ENCODE results near the gene SV2A.
"Not testable (repeated sequence)": the region's sequence is repeated elsewhere in the genome, so short reads cannot be mapped to it uniquely, and the experiment has no call there.

Gene SV2A

DNA sequence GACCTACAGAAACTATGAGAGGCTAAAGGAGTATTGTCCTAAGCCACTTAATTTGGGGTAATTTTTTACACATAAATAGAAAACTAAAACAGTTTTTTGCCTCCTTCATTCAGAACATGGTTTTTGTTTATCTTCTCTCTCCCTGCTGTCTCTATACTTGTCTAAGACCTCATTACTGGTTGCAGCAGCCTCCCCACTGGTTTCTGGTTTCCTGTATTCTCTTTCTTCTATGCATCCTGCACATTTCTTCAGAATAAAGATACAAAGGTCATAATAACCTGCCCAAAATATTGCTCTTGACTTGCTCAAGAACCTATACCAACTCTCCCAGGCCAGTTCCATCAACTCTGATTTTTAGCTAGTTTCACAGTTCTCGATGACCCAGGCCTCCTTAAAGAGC, 38.1 kb downstream of the SV2A start:
- H3K9me3 ChIP-seq (ENCODE audit: control insufficient read depth in 2 of 2, low read length in 2 of 2): no peaks in the 10 kb centered on the region
- H3K9ac ChIP-seq (ENCODE audit: low read depth in 1 of 2, low read length in 2 of 2): no peak overlapping the region
- H3K4me3 ChIP-seq (ENCODE audit: low read length in 2 of 2): no peak overlapping the region
- H3K4me1 ChIP-seq (ENCODE audit: control insufficient read depth in 2 of 2, insufficient read depth in 2 of 2, low read length in 2 of 2): peaks cover 8% of the 10 kb centered on the region in 2 donors
- peak overlapping the region in 1 of 2 donors; percentile 16 for H3K27ac ChIP-seq (ENCODE audit: low read depth in 2 of 2, low read length in 2 of 2)
- H3K27me3 ChIP-seq (ENCODE audit: control insufficient read depth in 2 of 2, insufficient read depth in 2 of 2, low read length in 2 of 2): no peaks in the 10 kb centered on the region
- no peaks in the 10 kb centered on the region for H3K36me3 ChIP-seq (ENCODE audit: control insufficient read depth in 2 of 2, insufficient read depth in 2 of 2, low read length in 2 of 2)

DNA sequence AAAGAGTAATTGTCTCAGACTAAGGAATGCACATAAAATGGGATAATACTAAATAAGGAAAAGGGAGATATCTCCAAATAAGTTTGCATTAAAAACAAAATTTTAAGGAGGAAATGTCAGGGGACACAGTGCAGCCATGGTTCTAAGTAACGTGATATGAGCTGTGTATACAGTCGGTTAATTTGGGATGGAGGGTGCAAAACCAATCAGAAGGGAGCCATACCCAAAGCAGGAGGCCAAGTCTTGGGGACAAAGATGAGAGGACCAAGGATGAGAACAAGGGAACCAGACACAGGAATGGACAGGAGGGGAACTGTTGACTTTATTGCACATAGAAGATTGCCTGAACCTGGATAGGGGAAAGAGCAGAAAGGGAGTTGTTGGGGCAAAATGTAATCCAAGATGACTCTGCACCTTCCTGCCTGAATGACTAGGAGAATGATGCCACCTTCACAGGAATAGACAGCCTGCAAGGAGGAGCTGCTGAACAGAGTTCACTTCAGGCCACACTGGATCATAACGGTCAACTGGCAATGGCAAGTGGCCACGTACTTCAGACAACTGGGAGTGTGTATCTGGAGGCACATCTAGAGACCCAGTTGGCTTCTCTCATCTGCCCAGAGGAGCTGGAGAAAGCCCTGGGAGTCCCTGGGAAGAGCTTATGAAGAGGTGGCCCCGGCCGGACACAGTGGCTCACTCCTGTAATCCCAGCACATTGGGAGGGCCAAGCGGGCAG, 40.3 kb downstream of the SV2A start:
- no peaks in the 10 kb centered on the region for H3K4me1 ChIP-seq (ENCODE audit: control insufficient read depth in 2 of 2, insufficient read depth in 2 of 2, low read length in 2 of 2)
- no peak overlapping the region for H3K27ac ChIP-seq (ENCODE audit: low read depth in 2 of 2, low read length in 2 of 2)
- no peaks in the 10 kb centered on the region for H3K9me3 ChIP-seq (ENCODE audit: control insufficient read depth in 2 of 2, low read length in 2 of 2)
- no peaks in the 10 kb centered on the region for H3K27me3 ChIP-seq (ENCODE audit: control insufficient read depth in 2 of 2, insufficient read depth in 2 of 2, low read length in 2 of 2)
- no peak overlapping the region for H3K9ac ChIP-seq (ENCODE audit: low read depth in 1 of 2, low read length in 2 of 2)
- no peak overlapping the region for H3K4me3 ChIP-seq (ENCODE audit: low read length in 2 of 2)
- no peaks in the 10 kb centered on the region for H3K36me3 ChIP-seq (ENCODE audit: control insufficient read depth in 2 of 2, insufficient read depth in 2 of 2, low read length in 2 of 2)

DNA sequence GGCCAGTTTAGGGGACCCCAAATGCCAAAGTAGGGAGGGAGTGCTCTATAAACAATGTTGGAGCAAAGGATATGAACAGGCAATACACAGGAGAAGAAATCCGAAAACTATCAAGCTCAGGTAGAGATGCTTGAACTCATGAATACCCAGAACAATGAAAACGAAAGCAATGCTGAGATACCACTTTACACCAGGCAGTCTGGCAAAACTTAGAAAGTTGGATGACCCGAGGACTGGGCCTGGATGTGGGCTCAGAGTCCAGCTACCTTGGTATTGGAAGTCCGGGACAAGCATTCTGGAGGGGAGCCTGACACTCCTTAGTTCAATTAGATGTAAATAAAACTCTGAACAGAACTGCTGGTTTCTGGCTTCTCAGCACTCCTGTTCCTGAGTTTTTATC, 44.6 kb downstream of the SV2A start:
- not testable (repeated sequence) for H3K4me1 ChIP-seq (ENCODE audit: control insufficient read depth in 2 of 2, insufficient read depth in 2 of 2, low read length in 2 of 2); H3K27me3 ChIP-seq (ENCODE audit: control insufficient read depth in 2 of 2, insufficient read depth in 2 of 2, low read length in 2 of 2); H3K36me3 ChIP-seq (ENCODE audit: control insufficient read depth in 2 of 2, insufficient read depth in 2 of 2, low read length in 2 of 2); H3K4me3 ChIP-seq (ENCODE audit: low read length in 2 of 2); H3K9ac ChIP-seq (ENCODE audit: low read depth in 1 of 2, low read length in 2 of 2); H3K9me3 ChIP-seq (ENCODE audit: control insufficient read depth in 2 of 2, low read length in 2 of 2); H3K27ac ChIP-seq (ENCODE audit: low read depth in 2 of 2, low read length in 2 of 2)

DNA sequence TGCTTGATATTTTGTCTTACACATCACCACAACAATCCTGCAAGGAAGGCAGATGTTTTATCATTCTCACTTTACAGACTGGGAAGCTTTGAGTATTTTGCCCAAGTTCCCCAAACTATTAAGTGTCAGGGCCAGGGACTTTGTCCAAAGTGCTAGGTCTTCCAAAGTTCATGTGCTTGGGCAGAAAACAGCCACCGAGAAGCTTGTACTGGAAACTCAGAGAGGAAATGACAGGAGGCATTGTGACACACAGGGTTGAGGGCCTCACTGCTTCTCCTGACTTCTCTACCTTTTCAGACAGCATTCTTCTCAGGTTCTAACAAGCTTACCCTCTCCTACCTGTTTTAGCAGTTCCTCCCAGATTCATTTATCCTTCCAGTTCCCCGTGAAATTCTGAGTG, 50.8 kb downstream of the SV2A start:
- not testable (repeated sequence) for H3K9ac ChIP-seq (ENCODE audit: low read depth in 1 of 2, low read length in 2 of 2); H3K4me1 ChIP-seq (ENCODE audit: control insufficient read depth in 2 of 2, insufficient read depth in 2 of 2, low read length in 2 of 2); H3K27me3 ChIP-seq (ENCODE audit: control insufficient read depth in 2 of 2, insufficient read depth in 2 of 2, low read length in 2 of 2); H3K4me3 ChIP-seq (ENCODE audit: low read length in 2 of 2); H3K27ac ChIP-seq (ENCODE audit: low read depth in 2 of 2, low read length in 2 of 2); H3K36me3 ChIP-seq (ENCODE audit: control insufficient read depth in 2 of 2, insufficient read depth in 2 of 2, low read length in 2 of 2); H3K9me3 ChIP-seq (ENCODE audit: control insufficient read depth in 2 of 2, low read length in 2 of 2)

DNA sequence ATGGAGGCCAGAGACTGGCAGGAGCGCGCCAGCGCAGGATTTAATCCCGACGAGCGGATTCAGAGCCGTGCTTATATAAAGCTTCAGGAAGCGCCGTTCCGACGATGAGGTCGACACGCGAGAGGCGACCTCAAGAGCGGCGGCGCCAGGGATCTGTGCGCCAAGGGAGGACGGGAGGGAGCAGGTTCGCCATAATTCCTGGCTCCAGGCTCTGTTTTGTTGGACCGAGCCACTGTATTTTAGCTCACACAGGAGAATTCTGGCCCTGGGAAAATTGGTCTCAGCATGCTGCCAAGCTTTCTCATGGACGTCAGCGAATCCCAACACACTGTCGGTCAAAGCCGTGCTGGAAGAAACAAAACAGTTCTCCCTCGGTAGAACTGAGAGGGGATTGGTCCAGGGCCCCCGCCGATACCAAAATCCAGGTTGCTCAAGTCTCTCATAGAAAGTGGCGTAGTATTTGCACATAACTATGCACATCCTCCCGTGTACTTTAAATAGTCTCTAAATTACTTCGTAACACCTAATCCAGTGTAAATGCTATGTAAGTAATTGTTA, 56.1 kb downstream of the SV2A start:
- H3K9me3 ChIP-seq (ENCODE audit: control insufficient read depth in 2 of 2, low read length in 2 of 2); H3K27me3 ChIP-seq (ENCODE audit: control insufficient read depth in 2 of 2, insufficient read depth in 2 of 2, low read length in 2 of 2); H3K36me3 ChIP-seq (ENCODE audit: control insufficient read depth in 2 of 2, insufficient read depth in 2 of 2, low read length in 2 of 2); H3K4me3 ChIP-seq (ENCODE audit: low read length in 2 of 2); H3K27ac ChIP-seq (ENCODE audit: low read depth in 2 of 2, low read length in 2 of 2); H3K4me1 ChIP-seq (ENCODE audit: control insufficient read depth in 2 of 2, insufficient read depth in 2 of 2, low read length in 2 of 2); H3K9ac ChIP-seq (ENCODE audit: low read depth in 1 of 2, low read length in 2 of 2): not testable (repeated sequence)

DNA sequence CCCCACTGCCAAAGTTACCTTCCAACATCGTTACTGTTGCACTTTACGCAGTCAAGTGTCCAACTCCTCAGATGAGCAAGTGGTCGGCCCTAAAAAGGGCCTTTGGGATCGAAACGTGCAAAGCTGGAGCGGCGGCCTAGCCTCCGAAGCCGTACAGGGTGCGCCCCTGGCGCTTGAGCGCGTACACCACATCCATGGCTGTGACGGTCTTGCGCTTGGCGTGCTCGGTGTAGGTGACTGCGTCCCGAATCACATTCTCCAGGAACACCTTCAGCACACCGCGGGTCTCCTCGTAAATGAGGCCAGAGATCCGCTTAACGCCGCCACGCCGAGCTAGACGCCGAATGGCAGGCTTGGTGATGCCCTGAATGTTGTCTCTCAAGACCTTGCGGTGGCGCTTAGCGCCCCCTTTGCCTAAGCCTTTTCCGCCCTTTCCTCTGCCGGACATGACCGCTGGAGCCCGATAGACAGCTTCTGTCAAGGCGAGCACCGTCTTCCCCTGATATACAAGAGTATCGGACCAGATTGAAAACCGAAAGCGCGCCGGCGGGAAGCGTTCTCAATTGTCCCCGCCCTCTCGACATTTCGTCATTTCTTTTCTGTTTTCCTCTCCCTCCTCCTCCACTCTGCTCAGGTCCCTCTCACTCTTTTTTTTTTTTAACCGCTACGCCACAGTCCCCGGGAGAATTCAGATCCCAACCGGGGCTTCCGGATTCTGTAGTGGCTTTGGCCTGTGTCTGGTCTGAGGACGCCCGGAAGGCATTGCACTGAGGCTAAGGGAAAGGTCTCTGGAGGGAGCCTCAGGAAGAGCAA, 56.8 kb downstream of the SV2A start:
- H3K9me3 ChIP-seq (ENCODE audit: control insufficient read depth in 2 of 2, low read length in 2 of 2); H3K4me1 ChIP-seq (ENCODE audit: control insufficient read depth in 2 of 2, insufficient read depth in 2 of 2, low read length in 2 of 2); H3K27ac ChIP-seq (ENCODE audit: low read depth in 2 of 2, low read length in 2 of 2); H3K36me3 ChIP-seq (ENCODE audit: control insufficient read depth in 2 of 2, insufficient read depth in 2 of 2, low read length in 2 of 2); H3K4me3 ChIP-seq (ENCODE audit: low read length in 2 of 2); H3K27me3 ChIP-seq (ENCODE audit: control insufficient read depth in 2 of 2, insufficient read depth in 2 of 2, low read length in 2 of 2); H3K9ac ChIP-seq (ENCODE audit: low read depth in 1 of 2, low read length in 2 of 2): not testable (repeated sequence)

DNA sequence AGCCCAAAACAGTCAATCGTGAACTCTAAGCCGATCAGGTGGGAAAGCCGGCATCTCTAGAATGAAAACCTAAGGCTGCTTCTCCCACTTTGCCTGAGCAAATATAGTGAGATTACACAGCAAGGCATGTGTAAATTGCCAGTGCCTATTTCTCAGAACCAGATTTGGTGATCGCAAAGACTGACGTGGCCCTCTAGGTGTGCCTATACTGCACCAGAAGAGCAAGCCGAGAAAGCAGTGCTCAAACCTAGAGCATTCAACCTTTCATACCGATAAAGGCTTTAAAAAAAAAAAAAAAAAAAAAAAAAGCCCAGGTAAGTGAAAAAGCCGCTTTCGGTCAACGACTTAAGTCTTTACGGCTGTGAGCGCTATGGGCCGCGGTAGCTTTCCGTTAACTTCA, 57.4 kb downstream of the SV2A start:
- H3K27me3 ChIP-seq (ENCODE audit: control insufficient read depth in 2 of 2, insufficient read depth in 2 of 2, low read length in 2 of 2); H3K4me3 ChIP-seq (ENCODE audit: low read length in 2 of 2); H3K36me3 ChIP-seq (ENCODE audit: control insufficient read depth in 2 of 2, insufficient read depth in 2 of 2, low read length in 2 of 2); H3K9ac ChIP-seq (ENCODE audit: low read depth in 1 of 2, low read length in 2 of 2); H3K9me3 ChIP-seq (ENCODE audit: control insufficient read depth in 2 of 2, low read length in 2 of 2); H3K4me1 ChIP-seq (ENCODE audit: control insufficient read depth in 2 of 2, insufficient read depth in 2 of 2, low read length in 2 of 2); H3K27ac ChIP-seq (ENCODE audit: low read depth in 2 of 2, low read length in 2 of 2): not testable (repeated sequence)

Measured in mucosa of rectum (tissue), 2 donors.